ENCODE measurements around the gene DHRS12. TPM values are rescaled to one million over a fixed set of nuclear protein-coding genes. Genes with fewer than 3 reads are reported as not detected.

The DHRS12 gene
- total RNA-seq, 1 donor from 2014 or later, result 12.5 TPM

GRCh38 chr13:51801631-51802099, 2.3 kb downstream of the DHRS12 start:
- DNase-seq (ENCODE audit: extremely low spot score in 2 of 2), result no peak
- H3K4me3 ChIP-seq, result no peak overlapping the region
- no peaks in the 10 kb centered on the region for H3K9me3 ChIP-seq
- H3K27ac ChIP-seq, result peak overlapping the region; percentile 100
- no peaks in the 10 kb centered on the region for H3K27me3 ChIP-seq
- intact Hi-C loops (cut with DNase I), result loop anchor here (2.0 to 5.0 kb wide), 2 partner anchors 219 to 349 kb away; partner anchors contain the start of genes INTS6 and WDFY2
- peaks cover 43% of the 10 kb centered on the region for H3K4me1 ChIP-seq
- H3K36me3 ChIP-seq, result no peaks in the 10 kb centered on the region
- TF ChIP-seq, protein P1, sequence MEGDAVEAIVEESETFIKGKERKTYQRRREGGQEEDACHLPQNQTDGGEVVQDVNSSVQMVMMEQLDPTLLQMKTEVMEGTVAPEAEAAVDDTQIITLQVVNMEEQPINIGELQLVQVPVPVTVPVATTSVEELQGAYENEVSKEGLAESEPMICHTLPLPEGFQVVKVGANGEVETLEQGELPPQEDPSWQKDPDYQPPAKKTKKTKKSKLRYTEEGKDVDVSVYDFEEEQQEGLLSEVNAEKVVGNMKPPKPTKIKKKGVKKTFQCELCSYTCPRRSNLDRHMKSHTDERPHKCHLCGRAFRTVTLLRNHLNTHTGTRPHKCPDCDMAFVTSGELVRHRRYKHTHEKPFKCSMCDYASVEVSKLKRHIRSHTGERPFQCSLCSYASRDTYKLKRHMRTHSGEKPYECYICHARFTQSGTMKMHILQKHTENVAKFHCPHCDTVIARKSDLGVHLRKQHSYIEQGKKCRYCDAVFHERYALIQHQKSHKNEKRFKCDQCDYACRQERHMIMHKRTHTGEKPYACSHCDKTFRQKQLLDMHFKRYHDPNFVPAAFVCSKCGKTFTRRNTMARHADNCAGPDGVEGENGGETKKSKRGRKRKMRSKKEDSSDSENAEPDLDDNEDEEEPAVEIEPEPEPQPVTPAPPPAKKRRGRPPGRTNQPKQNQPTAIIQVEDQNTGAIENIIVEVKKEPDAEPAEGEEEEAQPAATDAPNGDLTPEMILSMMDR (IDR thresholded peaks at IDR 0.05), result no peak
- no peak for TF ChIP-seq POLR2A (IDR thresholded peaks at IDR 0.05)
- TF ChIP-seq POLR2AphosphoS5 (IDR thresholded peaks at IDR 0.05; ENCODE audit: insufficient read depth in 1 of 2, low read depth in 1 of 2), result no peak

DNA sequence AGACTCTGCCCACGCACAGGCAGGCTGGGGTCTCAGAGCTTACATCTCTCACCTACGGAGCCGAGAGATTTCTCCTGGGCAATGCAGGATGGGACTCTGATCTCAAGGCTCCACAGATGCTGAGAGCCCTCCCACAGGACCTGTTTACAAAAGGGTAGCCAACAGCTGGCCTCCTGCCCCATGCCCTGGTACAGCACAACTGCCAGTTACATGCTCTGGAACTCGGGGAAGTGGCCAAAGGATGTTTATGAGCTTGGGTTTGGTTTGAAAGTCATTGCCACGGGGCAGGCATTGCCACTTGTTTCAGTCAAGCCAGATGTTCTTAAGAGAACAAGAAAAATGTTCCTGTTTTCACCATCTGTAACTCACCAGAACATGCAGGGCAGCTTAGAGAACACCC, 3.5 kb downstream of the DHRS12 start:
- no peaks in the 10 kb centered on the region for H3K27me3 ChIP-seq
- H3K4me3 ChIP-seq, result no peak overlapping the region
- no peaks in the 10 kb centered on the region for H3K9me3 ChIP-seq
- peak overlapping the region; percentile 100 for H3K27ac ChIP-seq
- no peaks in the 10 kb centered on the region for H3K36me3 ChIP-seq
- H3K4me1 ChIP-seq, result peaks cover 39% of the 10 kb centered on the region
- TF ChIP-seq POLR2A (IDR thresholded peaks at IDR 0.05) (no peak), POLR2AphosphoS5 (IDR thresholded peaks at IDR 0.05; ENCODE audit: insufficient read depth in 1 of 2, low read depth in 1 of 2) (no peak)
- TF ChIP-seq, protein P1 (IDR thresholded peaks at IDR 0.05), result no peak
- DNase-seq (ENCODE audit: extremely low spot score in 2 of 2), result no peak
- intact Hi-C loops (cut with DNase I), result loop anchor here (5.0 kb wide), 1 partner anchor 218 kb away; the partner anchor contains the start of gene WDFY2

- Histone ChIP-seq H3K27me3 (no peaks in the 10 kb centered on the region), H3K4me3 (no peak overlapping the region), H3K4me1 (peaks cover 29% of the 10 kb centered on the region), H3K9me3 (no peaks in the 10 kb centered on the region), H3K27ac (no peak overlapping the region), H3K36me3 (no peaks in the 10 kb centered on the region)
- TF ChIP-seq POLR2AphosphoS5 (IDR thresholded peaks at IDR 0.05; ENCODE audit: insufficient read depth in 1 of 2, low read depth in 1 of 2), result no peak
- TF ChIP-seq, protein P1 (IDR thresholded peaks at IDR 0.05), result no peak
- no peak for TF ChIP-seq POLR2A (IDR thresholded peaks at IDR 0.05)
- DNase-seq (ENCODE audit: extremely low spot score in 2 of 2), result no peak
- intact Hi-C loops (cut with DNase I), result no loop called here
Observed at GRCh38 chr13:51799261-51799660, 4.7 kb downstream of the DHRS12 start.

DNA sequence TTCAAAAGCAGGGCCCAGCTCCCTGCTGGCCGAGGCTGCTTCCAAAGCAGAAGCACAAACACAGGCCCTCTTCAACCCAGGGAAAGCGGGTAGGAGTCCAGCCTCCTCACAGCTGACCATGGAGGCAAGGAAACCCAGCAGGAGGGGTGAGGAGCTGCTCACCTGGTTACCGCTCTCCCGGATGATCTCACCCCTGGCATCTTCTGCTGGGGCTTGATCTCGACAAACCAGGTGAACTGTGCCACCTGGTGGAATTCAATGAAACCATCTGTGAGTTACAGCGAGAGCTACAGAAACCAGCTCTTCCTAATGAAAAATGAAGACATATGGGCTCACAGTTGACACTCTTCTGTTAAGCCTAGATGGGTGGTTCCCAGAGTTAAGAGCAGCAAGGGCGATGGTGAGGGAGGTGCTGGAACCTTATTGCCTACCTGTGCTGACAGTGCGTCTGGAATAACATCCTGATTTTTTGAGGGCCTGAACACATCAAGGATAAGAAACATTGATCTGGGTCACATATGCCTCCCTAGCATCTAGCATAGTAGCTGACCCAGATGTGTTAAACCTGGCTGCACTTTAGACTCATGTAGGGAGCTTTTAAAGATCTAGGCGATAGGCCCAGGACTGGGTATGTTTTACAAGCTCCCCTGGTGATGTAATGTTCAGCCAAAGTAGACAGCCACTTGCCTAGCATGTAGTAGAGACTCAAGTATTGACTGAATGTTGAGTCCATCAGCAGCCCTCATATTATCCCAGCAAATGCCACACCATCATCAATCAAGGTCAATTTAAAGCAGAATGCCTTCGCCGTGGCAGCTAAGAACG, 6.1 kb downstream of the DHRS12 start:
- no peak for DNase-seq (ENCODE audit: extremely low spot score in 2 of 2)
- Histone ChIP-seq H3K36me3 (no peaks in the 10 kb centered on the region), H3K9me3 (no peaks in the 10 kb centered on the region), H3K4me3 (no peak overlapping the region), H3K4me1 (peaks cover 24% of the 10 kb centered on the region), H3K27ac (no peak overlapping the region), H3K27me3 (no peaks in the 10 kb centered on the region)
- peak in 1 of 2 donors; percentile 16 for TF ChIP-seq POLR2AphosphoS5 (IDR thresholded peaks at IDR 0.05; ENCODE audit: insufficient read depth in 1 of 2, low read depth in 1 of 2)
- TF ChIP-seq, protein P1 (IDR thresholded peaks at IDR 0.05), result peak in 1 of 3 experiments; percentile 30
- TF ChIP-seq POLR2A (IDR thresholded peaks at IDR 0.05), result no peak
- intact Hi-C loops (cut with DNase I), result no loop called here

- Histone ChIP-seq H3K4me1 (peaks cover 12% of the 10 kb centered on the region), H3K9me3 (no peaks in the 10 kb centered on the region), H3K4me3 (no peak overlapping the region), H3K27me3 (no peaks in the 10 kb centered on the region), H3K27ac (no peak overlapping the region), H3K36me3 (no peaks in the 10 kb centered on the region)
- DNase-seq (ENCODE audit: extremely low spot score in 2 of 2), result no peak
- intact Hi-C loops (cut with DNase I), result no loop called here
- TF ChIP-seq, protein P1 (IDR thresholded peaks at IDR 0.05), result no peak
- TF ChIP-seq POLR2AphosphoS5 (IDR thresholded peaks at IDR 0.05; ENCODE audit: insufficient read depth in 1 of 2, low read depth in 1 of 2) (no peak), POLR2A (IDR thresholded peaks at IDR 0.05) (no peak)
Observed at GRCh38 chr13:51796546-51796945, 7.4 kb downstream of the DHRS12 start.

Measured in vagina (tissue), 2 donors.